ENCODE results near the gene FAM234B. TPM values are rescaled to one million over a fixed set of nuclear protein-coding genes. Genes with fewer than 3 reads are reported as not detected.
A peak's percentile ranks its signal among the peaks of the same experiment; 100 is the strongest.

The FAM234B gene
- polyA plus RNA-seq, 1 donor = 5.3 TPM

GRCh38 chr12:13100605-13100881 is 56.4 kb downstream of the FAM234B start:
- peak overlapping the region; percentile 59 for H3K4me3 ChIP-seq (ENCODE audit: low read length)
- WGBS (ENCODE audit: insufficient coverage, low lambda C conversion rate) = no CpG with 5 or more reads among the region's 6 CpGs
- no peaks in the 10 kb centered on the region for H3K9me3 ChIP-seq (ENCODE audit: control insufficient read depth, low read depth, low read length)
- no peak for DNase-seq
- no peaks in the 10 kb centered on the region for H3K27me3 ChIP-seq (ENCODE audit: control insufficient read depth, insufficient read depth, low read length)
- peaks cover 29% of the 10 kb centered on the region for H3K4me1 ChIP-seq (ENCODE audit: control insufficient read depth, insufficient read depth, low read length)
- H3K27ac ChIP-seq (ENCODE audit: low read length) = peak overlapping the region; percentile 45
- H3K36me3 ChIP-seq (ENCODE audit: control insufficient read depth, insufficient read depth, low read length) = no peaks in the 10 kb centered on the region

GRCh38 chr12:13100882-13101769 is 56.9 kb downstream of the FAM234B start:
- 0% methylated on average over 4 of the region's 79 CpGs for WGBS (ENCODE audit: insufficient coverage, low lambda C conversion rate)
- Histone ChIP-seq H3K9me3 (ENCODE audit: control insufficient read depth, low read depth, low read length) (no peaks in the 10 kb centered on the region), H3K4me3 (ENCODE audit: low read length) (peak overlapping the region; percentile 59), H3K27me3 (ENCODE audit: control insufficient read depth, insufficient read depth, low read length) (no peaks in the 10 kb centered on the region), H3K4me1 (ENCODE audit: control insufficient read depth, insufficient read depth, low read length) (peaks cover 29% of the 10 kb centered on the region), H3K36me3 (ENCODE audit: control insufficient read depth, insufficient read depth, low read length) (no peaks in the 10 kb centered on the region), H3K27ac (ENCODE audit: low read length) (peak overlapping the region; percentile 63)
- DNase-seq = peak; percentile 90 to 94

GRCh38 chr12:13101821-13102375 is 57.7 kb downstream of the FAM234B start:
- peak overlapping the region; percentile 59 for H3K4me3 ChIP-seq (ENCODE audit: low read length)
- no peaks in the 10 kb centered on the region for H3K36me3 ChIP-seq (ENCODE audit: control insufficient read depth, insufficient read depth, low read length)
- DNase-seq = peak in 1 of 2 donors; percentile 71
- H3K27ac ChIP-seq (ENCODE audit: low read length) = peak overlapping the region; percentile 63
- no CpG with 5 or more reads among the region's 10 CpGs for WGBS (ENCODE audit: insufficient coverage, low lambda C conversion rate)
- no peaks in the 10 kb centered on the region for H3K27me3 ChIP-seq (ENCODE audit: control insufficient read depth, insufficient read depth, low read length)
- H3K9me3 ChIP-seq (ENCODE audit: control insufficient read depth, low read depth, low read length) = no peaks in the 10 kb centered on the region
- peaks cover 29% of the 10 kb centered on the region for H3K4me1 ChIP-seq (ENCODE audit: control insufficient read depth, insufficient read depth, low read length)

GRCh38 chr12:13102461-13103195 is 58.4 kb downstream of the FAM234B start:
- H3K36me3 ChIP-seq (ENCODE audit: control insufficient read depth, insufficient read depth, low read length) = no peaks in the 10 kb centered on the region
- DNase-seq = peak in 1 of 2 donors; percentile 14
- no peak overlapping the region for H3K4me3 ChIP-seq (ENCODE audit: low read length)
- peak overlapping the region; percentile 63 for H3K27ac ChIP-seq (ENCODE audit: low read length)
- WGBS (ENCODE audit: insufficient coverage, low lambda C conversion rate) = no CpG with 5 or more reads among the region's 7 CpGs
- no peaks in the 10 kb centered on the region for H3K27me3 ChIP-seq (ENCODE audit: control insufficient read depth, insufficient read depth, low read length)
- H3K4me1 ChIP-seq (ENCODE audit: control insufficient read depth, insufficient read depth, low read length) = peaks cover 27% of the 10 kb centered on the region
- no peaks in the 10 kb centered on the region for H3K9me3 ChIP-seq (ENCODE audit: control insufficient read depth, low read depth, low read length)

- Histone ChIP-seq H3K36me3 (ENCODE audit: control insufficient read depth, insufficient read depth, low read length) (no peaks in the 10 kb centered on the region), H3K4me1 (ENCODE audit: control insufficient read depth, insufficient read depth, low read length) (peaks cover 22% of the 10 kb centered on the region), H3K9me3 (ENCODE audit: control insufficient read depth, low read depth, low read length) (no peaks in the 10 kb centered on the region), H3K4me3 (ENCODE audit: low read length) (no peak within 1 kb of the TSS), H3K27ac (ENCODE audit: low read length) (peak within 1 kb of the TSS; percentile 63), H3K27me3 (ENCODE audit: control insufficient read depth, insufficient read depth, low read length) (no peaks in the 10 kb centered on the region)
- no CpG with 5 or more reads among the region's 8 CpGs for WGBS (ENCODE audit: insufficient coverage, low lambda C conversion rate)
- DNase-seq = no peak
Observed at GRCh38 chr12:13103391-13104033, 59.3 kb downstream of the FAM234B start, which contains the start of gene GSG1. GSG1 (minus strand) TSS chr12:13103667; CDS start chr12:13103512, 155 bp downstream.

- Histone ChIP-seq H3K36me3 (ENCODE audit: control insufficient read depth, insufficient read depth, low read length) (no peaks in the 10 kb centered on the region), H3K9me3 (ENCODE audit: control insufficient read depth, low read depth, low read length) (no peaks in the 10 kb centered on the region), H3K4me1 (ENCODE audit: control insufficient read depth, insufficient read depth, low read length) (peaks cover 19% of the 10 kb centered on the region), H3K27ac (ENCODE audit: low read length) (no peak overlapping the region), H3K4me3 (ENCODE audit: low read length) (no peak overlapping the region), H3K27me3 (ENCODE audit: control insufficient read depth, insufficient read depth, low read length) (no peaks in the 10 kb centered on the region)
- WGBS (ENCODE audit: insufficient coverage, low lambda C conversion rate) = no CpG with 5 or more reads among the region's 3 CpGs
- DNase-seq = no peak
Observed at GRCh38 chr12:13104409-13104808, 60.2 kb downstream of the FAM234B start.

GRCh38 chr12:13105781-13106180 is 61.6 kb downstream of the FAM234B start:
- Histone ChIP-seq H3K4me3 (ENCODE audit: low read length) (no peak overlapping the region), H3K36me3 (ENCODE audit: control insufficient read depth, insufficient read depth, low read length) (no peaks in the 10 kb centered on the region), H3K27me3 (ENCODE audit: control insufficient read depth, insufficient read depth, low read length) (no peaks in the 10 kb centered on the region), H3K27ac (ENCODE audit: low read length) (no peak overlapping the region), H3K4me1 (ENCODE audit: control insufficient read depth, insufficient read depth, low read length) (peaks cover 14% of the 10 kb centered on the region), H3K9me3 (ENCODE audit: control insufficient read depth, low read depth, low read length) (no peaks in the 10 kb centered on the region)
- no peak for DNase-seq
- no CpG with 5 or more reads among the region's 1 CpG for WGBS (ENCODE audit: insufficient coverage, low lambda C conversion rate)

- no peak for DNase-seq
- Histone ChIP-seq H3K9me3 (ENCODE audit: control insufficient read depth, low read depth, low read length) (no peaks in the 10 kb centered on the region), H3K27me3 (ENCODE audit: control insufficient read depth, insufficient read depth, low read length) (no peaks in the 10 kb centered on the region), H3K27ac (ENCODE audit: low read length) (no peak overlapping the region), H3K36me3 (ENCODE audit: control insufficient read depth, insufficient read depth, low read length) (no peaks in the 10 kb centered on the region), H3K4me1 (ENCODE audit: control insufficient read depth, insufficient read depth, low read length) (peaks cover 11% of the 10 kb centered on the region), H3K4me3 (ENCODE audit: low read length) (no peak overlapping the region)
- no CpG with 5 or more reads among the region's 1 CpG for WGBS (ENCODE audit: insufficient coverage, low lambda C conversion rate)
Observed at GRCh38 chr12:13106666-13107065, 62.5 kb downstream of the FAM234B start.

GRCh38 chr12:13112968-13113367 is 68.8 kb downstream of the FAM234B start:
- no peak overlapping the region for H3K27ac ChIP-seq (ENCODE audit: low read length)
- H3K36me3 ChIP-seq (ENCODE audit: control insufficient read depth, insufficient read depth, low read length) = no peaks in the 10 kb centered on the region
- no CpG with 5 or more reads among the region's 6 CpGs for WGBS (ENCODE audit: insufficient coverage, low lambda C conversion rate)
- H3K4me3 ChIP-seq (ENCODE audit: low read length) = no peak overlapping the region
- DNase-seq = peak in 1 of 2 donors; percentile 12
- H3K27me3 ChIP-seq (ENCODE audit: control insufficient read depth, insufficient read depth, low read length) = no peaks in the 10 kb centered on the region
- no peaks in the 10 kb centered on the region for H3K4me1 ChIP-seq (ENCODE audit: control insufficient read depth, insufficient read depth, low read length)
- no peaks in the 10 kb centered on the region for H3K9me3 ChIP-seq (ENCODE audit: control insufficient read depth, low read depth, low read length)

All from large intestine (tissue), 3 donors.